Esophagus muscularis mucosa (tissue), 4 donors: Measurements from ENCODE around the gene PICALM.
"Not testable (repeated sequence)": the region's sequence is repeated elsewhere in the genome, so short reads cannot be mapped to it uniquely, and the experiment has no call there.

Experiments
- CTCF ChIP-seq, 3 experiments: fragments of 200-600 bp in 2 of 3; fragments of 450-650 bp in 1 of 3; sonication (generic) in 2 of 3; IDR thresholded peaks; one replicate each; pipeline ENCODE4 v1.5.1; 2017 to 2019; ENCODE audit warnings: antibody characterized with exemption in 3 of 3, mild to moderate bottlenecking in 2 of 3, moderate library complexity in 1 of 3
- EP300 ChIP-seq: sonication (generic); formaldehyde crosslinking; IDR thresholded peaks from one replicate; pipeline ENCODE4 v1.6.1; 2017; ENCODE audit warnings: antibody characterized with exemption
- POLR2A ChIP-seq: fragments of 450-650 bp; IDR thresholded peaks from one replicate; pipeline ENCODE4 v1.6.1; 2017; ENCODE audit warnings: antibody characterized with exemption, moderate library complexity, mild to moderate bottlenecking, low read depth
- POLR2AphosphoS5 ChIP-seq, 2 donors: sonication (generic); formaldehyde crosslinking; IDR thresholded peaks; one replicate each; pipeline ENCODE4 v1.6.1; 2017; ENCODE audit warnings: antibody characterized with exemption in 2 of 2

GRCh38 chr11:86087688-86088087 is 18.8 kb upstream of the PICALM start:
- not testable (repeated sequence) for TF ChIP-seq POLR2A; CTCF (IDR thresholded peaks at IDR 0.05); POLR2AphosphoS5 (IDR thresholded peaks at IDR 0.05); EP300
